Mesothelial cell of epicardium (in vitro differentiated cells): ENCODE data around the gene SPRED2. TPM values are rescaled to one million over a fixed set of nuclear protein-coding genes. Genes with fewer than 3 reads are reported as not detected.

Source experiments
- DNase-seq, 2 experiments: peaks; one replicate each; pipeline ENCODE4 v3.0.0; 2021; ENCODE audit warnings: low spot score in 2 of 2; ENCODE audit not compliant: unreplicated experiment in 2 of 2
- H3K27ac Mint-ChIP-seq: 2 replicates; pipeline ENCODE4 v1.8.0; 2021; ENCODE audit warnings: mixed read lengths
- H3K27me3 Mint-ChIP-seq: 2 replicates; pipeline ENCODE4 v1.8.0; 2021; ENCODE audit warnings: low read depth, mixed read lengths
- H3K36me3 Mint-ChIP-seq: 2 replicates; pipeline ENCODE4 v1.8.0; 2021; ENCODE audit warnings: mixed read lengths
- H3K4me1 Mint-ChIP-seq: 2 replicates; pipeline ENCODE4 v1.8.0; 2021; ENCODE audit warnings: mixed read lengths
- H3K4me3 Mint-ChIP-seq: 2 replicates; pipeline ENCODE4 v1.8.0; 2021; ENCODE audit warnings: mild to moderate bottlenecking, moderate library complexity, mixed read lengths
- H3K9me3 Mint-ChIP-seq: 2 replicates; pipeline ENCODE4 v1.8.0; 2021; ENCODE audit warnings: mixed read lengths
- total RNA-seq: library from RNA; stranded (reverse); gene quantifications from 3 replicates; pipeline ENCODE4 v1.2.1, GENCODE V29; 2021
- TF ChIP-seq, protein P1 (sequence below): fragments of 200-600 bp; sonication (generic); IDR thresholded peaks from one replicate; pipeline ENCODE4 v1.5.0; 2021; ENCODE audit warnings: antibody characterized with exemption; ENCODE audit not compliant: unreplicated experiment

SPRED2 gene
- total RNA-seq, 1 donor from 2014 or later = 31.5 TPM

DNA sequence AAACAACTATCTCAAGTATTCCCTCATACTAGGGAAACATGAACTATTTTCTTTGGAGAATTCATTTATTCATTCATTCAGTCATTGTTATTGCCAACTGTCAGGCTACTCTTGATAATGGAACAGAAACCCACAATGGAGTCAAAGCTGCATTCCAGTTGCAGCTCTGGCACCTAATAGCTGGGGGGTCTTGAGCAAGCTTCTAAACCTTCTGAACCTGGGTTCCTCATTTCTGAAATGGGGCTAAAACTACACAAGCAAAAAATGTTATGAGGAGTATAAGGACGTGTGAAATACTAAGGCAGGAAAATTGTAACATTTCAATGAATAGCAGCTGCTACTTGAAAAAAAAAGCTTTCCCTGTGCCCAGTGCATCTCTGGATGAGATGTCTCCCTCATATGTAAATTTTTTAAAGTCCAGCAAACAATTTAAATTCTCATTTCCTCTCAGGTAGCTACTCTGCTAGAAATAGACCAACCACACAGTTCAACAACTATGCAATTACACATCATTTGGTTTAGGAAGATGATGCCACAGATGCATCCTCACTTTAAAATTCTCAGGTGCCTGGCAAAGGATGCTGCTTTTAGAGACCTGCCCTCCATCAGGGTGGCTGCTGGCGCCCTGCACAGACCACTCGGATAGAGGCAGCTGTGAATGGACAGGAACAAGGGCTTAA, 38.5 kb downstream of the SPRED2 start:
- H3K4me1 Mint-ChIP-seq = peaks cover 18% of the 10 kb centered on the region
- TF ChIP-seq, protein P1, sequence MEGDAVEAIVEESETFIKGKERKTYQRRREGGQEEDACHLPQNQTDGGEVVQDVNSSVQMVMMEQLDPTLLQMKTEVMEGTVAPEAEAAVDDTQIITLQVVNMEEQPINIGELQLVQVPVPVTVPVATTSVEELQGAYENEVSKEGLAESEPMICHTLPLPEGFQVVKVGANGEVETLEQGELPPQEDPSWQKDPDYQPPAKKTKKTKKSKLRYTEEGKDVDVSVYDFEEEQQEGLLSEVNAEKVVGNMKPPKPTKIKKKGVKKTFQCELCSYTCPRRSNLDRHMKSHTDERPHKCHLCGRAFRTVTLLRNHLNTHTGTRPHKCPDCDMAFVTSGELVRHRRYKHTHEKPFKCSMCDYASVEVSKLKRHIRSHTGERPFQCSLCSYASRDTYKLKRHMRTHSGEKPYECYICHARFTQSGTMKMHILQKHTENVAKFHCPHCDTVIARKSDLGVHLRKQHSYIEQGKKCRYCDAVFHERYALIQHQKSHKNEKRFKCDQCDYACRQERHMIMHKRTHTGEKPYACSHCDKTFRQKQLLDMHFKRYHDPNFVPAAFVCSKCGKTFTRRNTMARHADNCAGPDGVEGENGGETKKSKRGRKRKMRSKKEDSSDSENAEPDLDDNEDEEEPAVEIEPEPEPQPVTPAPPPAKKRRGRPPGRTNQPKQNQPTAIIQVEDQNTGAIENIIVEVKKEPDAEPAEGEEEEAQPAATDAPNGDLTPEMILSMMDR = no peak

DNA sequence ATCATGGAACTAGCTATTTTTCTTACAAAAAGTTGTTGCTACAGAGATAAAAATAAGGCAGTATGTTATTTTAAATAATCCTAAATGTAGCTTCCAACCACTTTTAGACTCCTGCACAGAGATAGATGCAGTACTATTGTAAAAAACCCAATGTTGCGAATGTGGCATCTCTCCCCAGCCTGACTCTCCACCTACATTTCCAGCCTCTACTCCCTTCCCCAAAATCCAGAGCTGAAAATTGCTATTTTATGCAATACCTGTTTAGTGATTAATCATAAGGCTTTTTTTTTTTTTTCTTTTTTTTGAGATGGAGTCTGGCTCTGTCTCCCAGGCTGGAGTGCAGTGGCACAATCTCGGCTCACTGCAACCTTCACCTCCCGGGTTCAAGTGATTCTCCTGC, 39.4 kb downstream of the SPRED2 start:
- TF ChIP-seq, protein P1 = no peak
- Mint-ChIP-seq H3K4me3 (no peak overlapping the region), H3K36me3 (no peaks in the 10 kb centered on the region), H3K27ac (no peak overlapping the region), H3K4me1 (peaks cover 19% of the 10 kb centered on the region), H3K27me3 (no peaks in the 10 kb centered on the region), H3K9me3 (peaks cover 5% of the 10 kb centered on the region)
- no peak for DNase-seq

More for the DNA sequence above, 38.5 kb downstream of the SPRED2 start:
- no peak for DNase-seq
- H3K36me3 Mint-ChIP-seq = peaks cover 7% of the 10 kb centered on the region
- H3K4me3 Mint-ChIP-seq = no peak overlapping the region
- H3K9me3 Mint-ChIP-seq = peaks cover 12% of the 10 kb centered on the region
- H3K27ac Mint-ChIP-seq = no peak overlapping the region
- no peaks in the 10 kb centered on the region for H3K27me3 Mint-ChIP-seq

DNA sequence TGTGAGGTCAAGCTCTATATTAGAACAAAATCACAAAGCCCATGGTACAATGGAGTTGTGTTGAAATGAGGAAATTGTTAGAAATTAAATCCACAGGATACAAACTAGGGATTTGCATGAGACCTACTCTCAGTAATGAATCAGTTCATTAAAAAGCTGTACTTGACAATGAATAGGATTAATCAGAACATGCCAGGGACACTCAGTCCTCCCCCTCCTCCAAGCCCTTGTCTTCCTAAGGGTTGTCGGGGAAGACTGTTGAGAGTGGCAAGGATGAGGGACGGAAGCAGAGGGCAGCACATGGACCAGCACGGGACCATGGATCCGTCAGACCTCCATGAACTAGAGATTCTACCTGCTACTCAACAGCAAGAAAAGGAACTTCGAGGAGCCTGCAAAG, 39.8 kb downstream of the SPRED2 start:
- TF ChIP-seq, protein P1 = no peak
- no peak overlapping the region for H3K4me3 Mint-ChIP-seq
- H3K4me1 Mint-ChIP-seq = peaks cover 19% of the 10 kb centered on the region
- no peaks in the 10 kb centered on the region for H3K36me3 Mint-ChIP-seq
- H3K27ac Mint-ChIP-seq = no peak overlapping the region
- H3K9me3 Mint-ChIP-seq = peaks cover under 1% of the 10 kb centered on the region
- no peaks in the 10 kb centered on the region for H3K27me3 Mint-ChIP-seq
- no peak for DNase-seq

DNA sequence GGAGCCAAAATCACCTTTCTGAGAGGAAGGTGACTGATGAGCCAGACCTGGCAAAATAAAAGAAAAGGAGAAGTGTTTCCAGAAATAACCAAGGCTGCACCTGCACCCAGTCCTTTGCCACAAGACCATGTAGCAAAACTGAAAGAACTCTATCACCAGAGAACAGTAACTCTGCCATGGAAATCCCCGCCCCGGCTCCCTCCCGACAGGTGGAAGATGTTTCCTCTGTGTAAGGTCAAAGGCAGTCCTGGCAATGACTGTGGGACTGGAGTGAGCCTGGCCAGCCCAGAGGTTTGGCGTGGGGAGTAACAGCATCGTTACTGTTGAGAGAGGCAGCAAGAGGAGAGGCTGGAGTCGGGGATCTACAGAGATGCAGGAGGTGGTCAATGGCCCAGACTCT, 42.3 kb downstream of the SPRED2 start:
- Mint-ChIP-seq H3K9me3 (no peaks in the 10 kb centered on the region), H3K4me1 (peaks cover 16% of the 10 kb centered on the region), H3K4me3 (no peak overlapping the region), H3K27me3 (no peaks in the 10 kb centered on the region), H3K27ac (no peak overlapping the region), H3K36me3 (no peaks in the 10 kb centered on the region)
- no peak for DNase-seq
- TF ChIP-seq, protein P1 = no peak

DNA sequence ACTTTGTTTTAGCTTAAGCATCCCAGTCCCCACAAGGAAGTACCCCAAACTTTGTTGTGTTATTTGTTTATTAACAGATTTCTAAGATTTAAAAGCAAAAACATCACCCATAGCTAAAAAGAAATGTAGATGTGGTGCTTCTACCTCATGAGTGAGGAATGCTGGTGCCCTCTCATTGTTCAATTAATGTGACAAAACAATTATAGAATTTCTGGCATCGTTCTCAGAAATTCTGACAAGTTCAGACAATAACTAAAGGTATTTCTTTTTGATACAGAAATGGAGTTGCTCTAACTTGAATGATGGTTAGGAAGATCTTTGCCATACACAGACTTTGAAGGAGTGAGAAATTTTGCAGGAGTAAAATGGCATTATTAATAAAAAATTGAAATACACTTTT, 42.9 kb downstream of the SPRED2 start:
- Mint-ChIP-seq H3K4me3 (no peak overlapping the region), H3K27me3 (no peaks in the 10 kb centered on the region), H3K9me3 (no peaks in the 10 kb centered on the region), H3K27ac (no peak overlapping the region), H3K36me3 (no peaks in the 10 kb centered on the region), H3K4me1 (peaks cover 19% of the 10 kb centered on the region)
- no peak for DNase-seq
- TF ChIP-seq, protein P1 = no peak
